ENCODE measurements around the gene SARS1. TPM values are rescaled to one million over a fixed set of nuclear protein-coding genes. Genes with fewer than 3 reads are reported as not detected.
A peak's percentile ranks its signal among the peaks of the same experiment; 100 is the strongest.

Gene SARS1
- total and polyA plus RNA-seq, 2 donors: 75.3 to 136 TPM

DNA sequence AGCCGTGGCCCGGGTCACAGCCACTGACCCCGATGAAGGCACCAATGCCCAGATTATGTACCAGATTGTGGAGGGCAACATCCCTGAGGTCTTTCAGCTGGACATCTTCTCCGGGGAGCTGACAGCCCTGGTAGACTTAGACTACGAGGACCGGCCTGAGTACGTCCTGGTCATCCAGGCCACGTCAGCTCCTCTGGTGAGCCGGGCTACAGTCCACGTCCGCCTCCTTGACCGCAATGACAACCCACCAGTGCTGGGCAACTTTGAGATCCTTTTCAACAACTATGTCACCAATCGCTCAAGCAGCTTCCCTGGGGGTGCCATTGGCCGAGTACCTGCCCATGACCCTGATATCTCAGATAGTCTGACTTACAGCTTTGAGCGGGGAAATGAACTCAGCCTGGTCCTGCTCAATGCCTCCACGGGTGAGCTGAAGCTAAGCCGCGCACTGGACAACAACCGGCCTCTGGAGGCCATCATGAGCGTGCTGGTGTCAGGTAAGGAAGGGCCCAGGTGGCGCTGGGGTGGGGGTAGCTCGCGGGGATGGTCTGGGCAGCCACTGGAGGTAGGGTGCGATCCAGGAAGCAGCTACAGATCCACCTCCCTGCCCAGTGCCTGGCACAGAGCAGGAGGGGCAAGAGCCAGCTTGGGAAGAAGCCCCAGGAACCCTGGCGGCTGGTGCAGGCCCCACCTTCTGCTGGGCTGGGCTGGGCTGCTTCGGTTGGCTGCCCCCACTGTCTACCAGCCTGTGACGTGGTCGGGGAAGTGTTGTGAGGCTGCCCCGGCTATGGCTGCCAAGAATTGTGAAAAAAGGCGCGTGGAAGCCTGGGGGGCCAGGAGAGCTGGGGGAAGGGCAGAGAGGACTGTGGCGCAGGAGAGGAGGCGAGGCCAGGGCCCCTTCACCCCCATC lies 39.4 kb downstream of the SARS1 start:
- Histone ChIP-seq H3K36me3 (ENCODE audit: insufficient read depth) (no peaks in the 10 kb centered on the region), H3K4me1 (ENCODE audit: insufficient read depth) (no peaks in the 10 kb centered on the region), H3K27ac (ENCODE audit: low read depth) (peak overlapping the region; percentile 13), H3K4me3 (ENCODE audit: low read depth, low read length) (no peak overlapping the region)
- no peak for DNase-seq (ENCODE audit: extremely low spot score)
- WGBS: 79% methylated on average over 33 of the region's 33 CpGs

- H3K27ac ChIP-seq (ENCODE audit: low read depth): peak overlapping the region; percentile 13
- no peak overlapping the region for H3K4me3 ChIP-seq (ENCODE audit: low read depth, low read length)
- H3K4me1 ChIP-seq (ENCODE audit: insufficient read depth): no peaks in the 10 kb centered on the region
These were observed 40.3 kb downstream of the SARS1 start for GRCh38 chr1:109253803-109254620.

DNA sequence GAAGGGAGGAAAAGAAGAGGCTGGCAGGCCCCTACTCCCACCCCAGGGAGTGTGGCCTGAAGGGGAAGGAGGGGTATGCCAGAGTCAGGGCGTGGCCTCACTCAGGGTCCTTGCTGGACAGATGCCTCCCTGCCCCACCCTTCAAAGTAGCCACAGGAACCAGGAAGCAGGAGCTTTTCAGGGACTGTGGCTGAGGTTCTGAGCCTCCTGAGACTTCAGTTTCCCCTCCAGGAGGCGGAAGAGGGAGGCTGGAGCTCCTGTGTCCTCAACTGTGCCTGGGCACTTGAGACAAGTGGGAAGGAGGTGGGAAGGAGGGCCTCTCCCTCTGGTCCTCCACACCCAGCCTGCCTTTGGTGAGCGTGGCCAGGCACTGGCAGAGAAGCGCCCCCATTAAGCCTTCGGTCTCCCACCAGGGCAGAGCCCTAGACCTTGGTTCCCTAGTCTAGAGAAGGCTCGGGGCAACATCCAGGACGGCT lies 40.9 kb downstream of the SARS1 start:
- no peaks in the 10 kb centered on the region for H3K36me3 ChIP-seq (ENCODE audit: insufficient read depth)
- WGBS: 85% methylated on average over 7 of the region's 7 CpGs
- H3K4me1 ChIP-seq (ENCODE audit: insufficient read depth): no peaks in the 10 kb centered on the region
- H3K27ac ChIP-seq (ENCODE audit: low read depth): no peak overlapping the region
- no peak overlapping the region for H3K4me3 ChIP-seq (ENCODE audit: low read depth, low read length)
- no peak for DNase-seq (ENCODE audit: extremely low spot score)

More at GRCh38 chr1:109253803-109254620, 40.3 kb downstream of the SARS1 start:
- DNase-seq (ENCODE audit: extremely low spot score): no peak
- WGBS: 26% methylated on average over 9 of the region's 9 CpGs
- H3K36me3 ChIP-seq (ENCODE audit: insufficient read depth): no peaks in the 10 kb centered on the region

GRCh38 chr1:109255097-109255651 lies 41.5 kb downstream of the SARS1 start:
- WGBS: 53% methylated on average over 15 of the region's 15 CpGs
- no peaks in the 10 kb centered on the region for H3K4me1 ChIP-seq (ENCODE audit: insufficient read depth)
- no peak overlapping the region for H3K27ac ChIP-seq (ENCODE audit: low read depth)
- H3K36me3 ChIP-seq (ENCODE audit: insufficient read depth): no peaks in the 10 kb centered on the region
- H3K4me3 ChIP-seq (ENCODE audit: low read depth, low read length): no peak overlapping the region
- DNase-seq (ENCODE audit: extremely low spot score): no peak

- H3K36me3 ChIP-seq (ENCODE audit: insufficient read depth): no peaks in the 10 kb centered on the region
- no peak overlapping the region for H3K4me3 ChIP-seq (ENCODE audit: low read depth, low read length)
- H3K4me1 ChIP-seq (ENCODE audit: insufficient read depth): no peaks in the 10 kb centered on the region
- no peak for DNase-seq (ENCODE audit: extremely low spot score)
- no peak overlapping the region for H3K27ac ChIP-seq (ENCODE audit: low read depth)
- 93% methylated on average over 5 of the region's 5 CpGs for WGBS
These were observed 42.0 kb downstream of the SARS1 start for GRCh38 chr1:109255678-109256077.

DNA sequence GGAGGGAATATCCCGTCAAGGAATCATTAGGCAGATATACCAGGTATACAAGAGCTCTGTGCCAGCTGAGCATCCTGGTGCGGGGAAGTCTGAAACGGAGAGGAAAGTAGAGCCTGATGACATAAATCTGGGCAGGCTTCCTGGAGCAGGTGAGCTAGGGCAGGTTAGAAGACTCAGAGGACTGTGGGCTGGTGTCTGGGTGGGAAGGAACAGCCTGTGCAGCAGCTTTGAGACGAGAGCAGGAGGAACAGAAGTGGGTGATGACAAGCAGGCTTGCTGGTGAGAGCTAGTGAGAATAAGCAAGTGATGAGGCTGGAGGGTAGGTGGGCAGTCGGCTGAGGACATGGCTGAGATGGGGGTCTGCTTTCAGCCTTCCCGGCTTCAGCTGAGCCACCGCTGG lies 42.4 kb downstream of the SARS1 start:
- Histone ChIP-seq H3K36me3 (ENCODE audit: insufficient read depth) (no peaks in the 10 kb centered on the region), H3K4me3 (ENCODE audit: low read depth, low read length) (no peak overlapping the region), H3K4me1 (ENCODE audit: insufficient read depth) (no peaks in the 10 kb centered on the region), H3K27ac (ENCODE audit: low read depth) (no peak overlapping the region)
- WGBS: 78% methylated on average over 7 of the region's 7 CpGs
- no peak for DNase-seq (ENCODE audit: extremely low spot score)

- Histone ChIP-seq H3K4me3 (ENCODE audit: low read depth, low read length) (no peak overlapping the region), H3K4me1 (ENCODE audit: insufficient read depth) (no peaks in the 10 kb centered on the region), H3K36me3 (ENCODE audit: insufficient read depth) (no peaks in the 10 kb centered on the region), H3K27ac (ENCODE audit: low read depth) (no peak overlapping the region)
- DNase-seq (ENCODE audit: extremely low spot score): no peak
- WGBS: 91% methylated on average over 5 of the region's 5 CpGs
These were observed 43.4 kb downstream of the SARS1 start for GRCh38 chr1:109256971-109257681.

GRCh38 chr1:109257682-109258421 lies 44.1 kb downstream of the SARS1 start:
- WGBS: 76% methylated on average over 15 of the region's 15 CpGs
- H3K27ac ChIP-seq (ENCODE audit: low read depth): no peak overlapping the region

GRCh38 chr1:109258481-109259466 lies 45.1 kb downstream of the SARS1 start:
- Histone ChIP-seq H3K27ac (ENCODE audit: low read depth) (no peak overlapping the region), H3K4me1 (ENCODE audit: insufficient read depth) (no peaks in the 10 kb centered on the region), H3K4me3 (ENCODE audit: low read depth, low read length) (no peak overlapping the region), H3K36me3 (ENCODE audit: insufficient read depth) (no peaks in the 10 kb centered on the region)
- no peak for DNase-seq (ENCODE audit: extremely low spot score)
- WGBS: 94% methylated on average over 69 of the region's 69 CpGs

More at GRCh38 chr1:109257682-109258421, 44.1 kb downstream of the SARS1 start:
- Histone ChIP-seq H3K4me1 (ENCODE audit: insufficient read depth) (no peaks in the 10 kb centered on the region), H3K4me3 (ENCODE audit: low read depth, low read length) (no peak overlapping the region), H3K36me3 (ENCODE audit: insufficient read depth) (no peaks in the 10 kb centered on the region)
- DNase-seq (ENCODE audit: extremely low spot score): no peak

DNA sequence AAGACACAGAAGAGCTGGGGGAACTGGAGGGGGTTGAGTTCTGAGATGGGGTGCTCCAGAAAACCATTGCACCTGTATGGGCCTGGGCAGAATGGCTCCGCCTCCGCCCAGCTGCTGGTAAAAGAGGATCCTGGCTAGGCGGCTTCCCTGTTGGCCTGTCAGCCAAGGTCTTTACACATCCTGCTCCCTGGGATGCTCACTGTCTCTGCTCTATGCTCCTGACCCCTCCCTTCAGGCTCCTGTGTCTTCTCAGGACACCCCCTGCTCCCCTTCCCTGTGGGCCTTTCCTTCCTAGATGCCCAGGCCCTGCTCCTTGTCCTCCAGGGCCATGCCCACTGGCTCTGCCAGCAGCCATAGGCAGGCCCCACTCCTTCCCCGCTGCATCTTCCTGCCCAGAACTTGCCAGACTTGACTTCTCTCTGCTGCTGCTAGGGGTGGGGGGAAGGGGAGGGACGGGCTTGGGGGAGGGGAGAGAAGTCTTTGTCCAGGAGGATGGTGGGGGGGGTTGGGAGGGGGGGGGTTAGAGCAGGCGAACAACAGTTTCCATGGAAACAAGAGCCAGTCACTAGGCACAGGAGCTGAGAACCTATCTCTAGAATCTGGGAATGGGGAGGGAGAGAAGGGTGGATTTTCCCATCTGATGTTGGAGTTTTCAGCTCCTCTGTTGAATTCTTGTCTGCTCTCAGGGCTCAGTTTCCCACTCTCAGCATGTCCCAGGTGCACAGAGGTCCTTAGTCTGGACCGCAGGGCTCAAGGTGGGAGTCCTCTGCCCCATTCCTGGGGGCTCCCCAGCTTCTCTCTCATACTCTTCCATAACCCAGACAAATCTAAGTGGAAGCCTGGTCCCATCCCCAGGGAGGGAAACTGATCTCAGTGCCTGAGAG lies 46.2 kb downstream of the SARS1 start:
- DNase-seq (ENCODE audit: extremely low spot score): no peak
- Histone ChIP-seq H3K4me1 (ENCODE audit: insufficient read depth) (no peaks in the 10 kb centered on the region), H3K36me3 (ENCODE audit: insufficient read depth) (no peaks in the 10 kb centered on the region), H3K27ac (ENCODE audit: low read depth) (no peak overlapping the region), H3K4me3 (ENCODE audit: low read depth, low read length) (no peak overlapping the region)
- WGBS: 70% methylated on average over 7 of the region's 7 CpGs

DNA sequence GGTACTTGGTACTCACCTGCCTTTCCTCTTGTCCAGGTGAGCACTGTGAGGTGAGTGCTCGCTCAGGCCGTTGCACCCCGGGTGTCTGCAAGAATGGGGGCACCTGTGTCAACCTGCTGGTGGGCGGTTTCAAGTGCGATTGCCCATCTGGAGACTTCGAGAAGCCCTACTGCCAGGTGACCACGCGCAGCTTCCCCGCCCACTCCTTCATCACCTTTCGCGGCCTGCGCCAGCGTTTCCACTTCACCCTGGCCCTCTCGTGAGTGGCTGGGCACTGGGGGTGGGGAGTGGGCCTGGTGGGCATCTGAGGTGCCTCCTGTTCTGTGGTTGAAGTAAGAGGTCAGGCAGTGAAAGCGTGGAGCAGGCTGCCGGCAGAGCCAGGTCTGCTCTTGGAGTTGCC lies 47.3 kb downstream of the SARS1 start:
- H3K36me3 ChIP-seq (ENCODE audit: insufficient read depth): no peaks in the 10 kb centered on the region
- H3K4me1 ChIP-seq (ENCODE audit: insufficient read depth): no peaks in the 10 kb centered on the region
- H3K27ac ChIP-seq (ENCODE audit: low read depth): no peak overlapping the region
- H3K4me3 ChIP-seq (ENCODE audit: low read depth, low read length): no peak overlapping the region
- 92% methylated on average over 16 of the region's 16 CpGs for WGBS
- DNase-seq (ENCODE audit: extremely low spot score): no peak
